Occipital lobe (tissue), 2 donors: Measurements from ENCODE around the gene FGF14. TPM values are rescaled to one million over a fixed set of nuclear protein-coding genes. Genes with fewer than 3 reads are reported as not detected.
A peak's percentile ranks its signal among the peaks of the same experiment; 100 is the strongest.

ENCODE experiments used
- DNase-seq: peaks from one replicate; lab custom pipeline; 2025; lab: John Stamatoyannopoulos, UW
- total RNA-seq: library from RNA; depleted of rRNA; stranded (reverse); fragments of >200 nt; gene quantifications from one replicate; pipeline ENCODE4 v1.2.3, GENCODE V29; 2014

Gene FGF14
- total RNA-seq, 1 donor from 2014 or later: 69.1 TPM

DNA sequence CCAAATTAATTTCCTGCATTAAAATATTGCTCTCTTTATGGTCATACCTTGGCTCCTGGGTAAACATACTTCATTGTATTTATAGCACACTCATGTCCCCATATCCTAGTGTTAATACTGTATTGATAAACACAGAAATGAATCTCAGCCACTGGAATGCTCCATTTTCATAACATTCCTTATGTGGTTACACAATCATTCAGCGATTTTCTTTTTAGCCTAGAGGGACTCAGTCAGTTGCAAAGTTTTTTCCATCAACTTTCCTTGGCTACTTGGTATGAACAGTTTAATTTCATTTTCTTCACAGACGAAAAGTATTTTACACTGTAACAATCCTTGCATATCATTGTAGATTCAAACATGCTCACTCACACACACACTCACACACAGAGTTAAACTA, 471.5 kb downstream of the FGF14 start:
- no peak for DNase-seq

DNA sequence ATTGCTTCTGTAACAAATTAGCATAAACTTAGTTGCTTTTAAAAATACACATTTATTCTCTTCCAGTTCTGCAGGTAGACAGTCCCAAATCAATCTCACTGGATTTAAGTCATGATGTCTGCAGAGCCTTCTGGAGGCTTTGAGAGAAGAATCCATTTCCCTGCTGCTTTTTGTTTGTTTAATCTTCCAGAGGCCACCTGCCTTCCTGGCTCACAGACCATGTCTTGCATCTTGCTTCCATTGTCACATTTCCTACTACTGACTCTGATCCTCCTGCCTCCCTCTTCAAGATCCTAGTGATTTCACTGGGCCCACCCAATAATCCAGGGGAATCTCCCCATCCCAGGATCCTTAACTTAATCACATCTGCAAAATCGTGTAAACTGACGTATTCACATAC, 476.1 kb downstream of the FGF14 start:
- DNase-seq: no peak

DNA sequence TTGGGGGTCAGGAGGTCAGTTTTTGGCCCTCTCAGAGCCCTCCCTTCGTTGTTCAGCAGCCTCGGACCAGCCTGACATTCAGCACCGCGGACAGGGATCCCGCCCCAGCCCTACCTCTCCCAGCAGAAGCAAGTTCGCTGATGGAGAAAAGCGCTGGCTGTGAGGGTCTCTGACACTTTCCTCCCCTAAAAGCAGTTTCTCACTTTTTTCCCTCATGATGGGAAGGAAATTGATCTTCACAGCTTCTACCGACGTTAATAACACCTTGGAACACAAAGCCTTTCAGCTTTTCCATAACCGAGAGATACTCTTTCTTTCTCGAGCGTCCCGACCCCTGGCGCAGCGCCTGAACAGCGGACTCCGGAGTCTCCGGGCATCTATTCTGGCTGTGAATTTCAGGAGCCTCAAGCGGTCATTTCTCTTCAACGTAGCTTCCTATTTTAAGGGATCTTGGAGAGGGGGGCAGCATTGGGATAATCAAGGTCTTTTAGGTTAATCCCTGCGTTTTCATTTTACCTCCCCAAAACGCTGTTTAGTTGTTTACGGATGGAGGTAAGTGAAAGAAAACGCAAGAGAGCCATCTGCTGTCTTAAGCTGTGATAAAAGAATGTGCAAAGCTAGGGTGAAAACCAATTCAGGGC, 482.2 kb downstream of the FGF14 start:
- DNase-seq: no peak

DNA sequence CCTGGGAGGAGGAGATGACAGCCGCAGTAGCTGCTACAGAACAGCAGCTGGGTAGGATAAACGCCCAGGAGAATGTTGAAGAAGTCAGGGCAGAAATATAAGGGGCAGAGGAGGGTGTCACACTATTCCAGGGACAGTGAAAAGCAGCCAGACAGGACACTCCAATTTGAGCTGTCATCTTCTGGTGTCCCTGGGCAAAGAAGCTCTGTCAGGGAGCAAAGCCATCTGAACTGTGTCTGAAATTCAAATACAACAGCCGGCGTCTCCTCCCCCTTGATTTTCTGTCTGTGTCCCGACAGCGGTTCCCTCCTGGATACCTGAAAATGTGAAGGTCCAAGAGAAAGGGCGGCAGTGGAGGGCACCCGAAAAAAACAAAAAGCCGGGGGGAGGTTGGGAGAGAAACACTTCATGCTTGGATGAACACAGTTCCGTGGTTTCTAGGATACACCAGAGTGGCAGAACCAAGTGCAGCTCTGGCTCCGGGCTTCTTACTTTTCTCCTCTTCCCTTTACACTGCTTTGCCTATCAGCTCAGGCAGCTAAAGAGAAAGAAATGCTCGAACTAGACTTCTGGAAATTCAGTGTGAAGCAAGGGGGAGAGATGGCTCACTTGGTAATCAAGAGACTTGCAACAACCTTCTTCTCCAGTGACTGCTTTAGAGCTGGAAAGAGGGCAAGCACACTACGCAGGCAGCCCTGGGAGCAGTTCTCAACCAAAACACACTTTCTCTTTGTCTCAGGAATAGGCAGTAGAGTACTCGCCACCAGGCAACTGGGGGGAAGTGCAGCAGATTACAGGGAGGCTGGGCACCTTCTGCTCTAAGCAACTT, 483.8 kb downstream of the FGF14 start:
- DNase-seq: peak; percentile 24

DNA sequence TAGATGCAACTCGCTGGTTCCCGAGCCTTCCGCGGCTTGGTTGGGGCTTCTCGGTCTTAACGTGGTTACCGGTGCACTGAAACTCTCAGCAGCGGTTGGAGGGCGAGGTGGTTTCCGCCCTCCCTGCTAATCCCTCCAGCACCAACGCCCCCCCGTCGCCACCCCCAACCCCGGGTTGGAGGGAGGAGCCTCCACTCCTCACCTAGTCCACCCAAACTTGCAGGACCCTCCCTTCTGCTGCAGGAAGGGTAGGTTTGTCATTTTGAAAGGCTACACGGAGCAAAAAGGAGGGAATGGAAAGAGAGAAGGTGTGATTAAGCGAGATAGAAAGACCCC, 484.4 kb downstream of the FGF14 start:
- DNase-seq: no peak

DNA sequence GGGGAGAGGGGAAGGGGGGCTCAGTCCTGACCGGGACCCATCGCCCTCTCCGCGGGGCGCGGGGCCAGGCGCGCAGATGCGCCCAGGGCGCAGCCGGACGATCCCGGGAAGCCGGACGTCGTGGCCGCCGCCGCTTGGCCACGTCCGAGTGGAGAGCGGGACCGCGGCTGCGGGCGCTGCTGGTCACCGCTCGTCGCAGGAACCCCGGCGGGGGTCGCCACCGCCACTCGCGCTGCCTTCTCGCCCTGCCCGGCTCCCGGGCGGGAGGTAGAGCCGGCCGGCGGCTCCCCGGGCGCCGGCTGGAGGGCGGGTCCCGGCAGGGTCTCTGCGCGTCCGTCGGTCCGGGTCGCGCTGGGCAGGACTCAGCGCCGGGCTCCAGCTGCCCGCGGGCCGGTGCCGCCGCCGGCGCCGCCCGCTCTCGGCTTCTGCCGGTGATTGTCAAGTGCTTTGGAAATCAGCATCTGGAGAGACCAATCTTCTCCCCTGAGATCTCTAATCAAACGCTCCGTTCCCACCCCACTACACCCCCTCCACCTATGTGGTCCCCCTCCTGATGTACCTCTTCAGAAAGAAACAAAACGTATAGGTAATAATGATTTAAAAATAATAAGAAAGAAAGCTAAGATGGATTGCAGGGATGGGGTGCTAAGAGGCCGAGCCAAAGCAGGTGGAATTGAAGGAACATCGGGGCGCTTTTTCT, 484.9 kb downstream of the FGF14 start:
- DNase-seq: no peak

DNA sequence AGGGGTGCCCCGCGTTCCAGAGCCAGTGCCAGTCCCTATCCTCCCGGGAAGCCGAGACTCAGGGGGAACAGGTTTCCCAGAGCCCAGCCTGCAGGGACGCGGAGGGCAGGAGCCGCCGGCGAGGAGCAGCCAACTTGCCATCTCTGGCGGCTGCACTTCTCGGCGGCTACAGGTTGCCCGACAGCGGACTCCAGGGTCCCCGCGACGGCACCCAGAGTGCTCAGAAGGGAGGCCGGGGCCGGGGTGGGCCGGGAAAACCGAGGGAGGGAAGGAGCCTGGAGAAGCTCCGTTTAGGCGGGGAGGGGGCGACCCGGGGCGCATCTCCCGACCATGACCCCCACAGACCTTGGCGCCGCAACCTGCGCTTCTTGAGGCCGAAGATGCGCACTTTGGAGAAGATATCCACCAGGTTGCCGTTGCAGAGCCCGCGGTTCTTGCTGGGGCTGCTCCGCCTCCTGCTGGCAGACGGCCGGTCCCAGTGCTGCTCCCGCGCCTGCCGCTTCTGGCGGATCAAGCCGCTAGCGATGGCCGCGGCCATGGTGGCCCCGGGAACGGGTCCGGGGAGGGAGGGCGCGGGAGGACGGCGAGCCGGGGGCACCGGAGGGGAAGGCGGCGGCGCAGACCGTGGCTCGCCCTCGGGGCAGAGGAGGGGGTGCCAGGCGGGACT, 485.6 kb downstream of the FGF14 start:
- DNase-seq: no peak

DNA sequence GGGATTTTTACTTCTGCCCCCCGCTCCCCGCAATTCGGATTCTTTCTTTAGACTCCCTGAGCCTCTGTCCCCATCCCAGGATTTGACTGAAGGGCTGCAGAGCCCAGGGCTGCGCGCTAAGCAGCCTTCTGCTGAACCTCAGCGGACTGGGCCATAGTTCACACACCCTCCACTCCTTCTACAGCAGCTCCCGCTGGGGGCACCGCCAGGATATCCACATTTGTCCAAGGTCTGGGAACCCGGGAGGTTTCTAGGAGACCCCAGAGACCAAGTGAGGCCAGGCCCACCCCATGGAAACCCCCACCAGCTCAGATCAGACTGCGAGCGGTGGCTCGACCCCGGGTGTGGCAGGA, 486.1 kb downstream of the FGF14 start:
- no peak for DNase-seq

DNA sequence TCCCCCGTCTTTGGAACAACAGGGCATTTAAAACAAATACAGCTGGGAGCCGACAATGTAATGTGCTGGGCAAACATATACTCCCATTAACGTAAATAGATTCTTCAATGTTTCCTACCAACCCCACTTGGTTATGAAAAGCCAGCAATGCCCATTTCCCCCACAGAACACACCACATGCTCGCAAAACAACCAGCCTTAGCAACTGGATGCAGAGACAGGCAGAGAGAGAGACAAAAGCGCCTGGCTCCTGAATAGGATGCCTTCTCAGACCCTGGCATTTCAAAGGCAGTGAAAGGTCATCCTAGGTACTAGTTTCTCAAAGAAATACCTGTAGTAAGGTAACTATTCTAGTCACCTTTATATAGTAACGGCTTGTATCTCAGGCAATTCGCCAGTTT, 486.5 kb downstream of the FGF14 start:
- DNase-seq: no peak

DNA sequence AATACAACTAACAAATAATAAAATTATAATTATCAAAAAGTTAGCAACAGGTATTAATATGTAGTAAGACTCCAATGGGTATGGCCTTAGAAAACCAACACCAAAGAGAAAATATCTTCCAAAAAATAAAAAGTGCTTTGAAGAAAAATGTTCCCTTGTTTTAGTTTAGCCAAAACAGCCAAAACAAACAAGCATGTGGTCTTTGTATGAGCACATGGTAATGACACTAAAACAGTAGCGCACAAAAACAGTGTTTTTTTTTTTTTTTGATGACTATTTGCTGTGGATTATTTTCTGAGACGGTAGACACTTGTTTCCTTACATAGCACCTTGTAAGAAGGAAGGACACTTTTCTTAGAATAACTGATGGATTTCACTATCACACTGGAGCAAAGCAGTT, 490.1 kb downstream of the FGF14 start:
- DNase-seq: no peak

DNA sequence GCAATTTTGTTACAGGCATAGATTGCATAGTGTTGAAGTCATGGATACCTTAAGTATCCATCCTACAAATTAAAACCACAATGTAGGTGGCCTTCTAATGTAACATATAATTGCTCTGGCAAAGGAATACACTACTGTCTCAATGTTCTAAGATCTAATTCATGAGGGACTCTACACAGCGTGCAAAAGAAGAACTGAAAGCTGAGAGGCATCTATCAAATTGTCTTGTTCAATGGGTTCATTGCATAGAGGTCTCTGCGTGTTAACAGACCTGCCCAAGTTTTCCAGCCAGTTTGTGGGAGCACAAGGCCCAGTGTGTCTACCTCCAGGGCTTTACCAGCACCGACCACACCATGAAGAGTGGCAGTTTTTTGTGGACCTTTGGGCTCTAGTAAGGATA, 498.0 kb downstream of the FGF14 start:
- no peak for DNase-seq

DNA sequence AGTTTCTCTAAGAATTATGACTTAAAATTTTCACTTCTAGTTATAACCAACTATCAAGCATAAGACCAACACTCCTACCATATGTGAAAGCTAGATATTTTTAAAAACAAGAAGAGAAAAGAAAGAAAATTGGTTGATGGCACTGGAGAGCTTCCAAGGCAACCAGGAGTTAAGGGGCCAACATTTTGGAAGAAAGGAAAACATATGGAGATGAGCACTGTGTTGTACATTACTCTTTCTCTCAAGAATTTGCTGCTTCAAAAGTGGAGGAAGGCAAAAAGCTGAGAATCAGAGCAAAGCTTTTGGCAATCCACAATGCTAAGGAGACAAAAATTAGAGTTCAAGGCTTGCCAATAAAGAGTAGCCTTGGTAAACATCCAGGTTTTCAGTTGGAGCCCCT, 503.2 kb downstream of the FGF14 start:
- no peak for DNase-seq

DNA sequence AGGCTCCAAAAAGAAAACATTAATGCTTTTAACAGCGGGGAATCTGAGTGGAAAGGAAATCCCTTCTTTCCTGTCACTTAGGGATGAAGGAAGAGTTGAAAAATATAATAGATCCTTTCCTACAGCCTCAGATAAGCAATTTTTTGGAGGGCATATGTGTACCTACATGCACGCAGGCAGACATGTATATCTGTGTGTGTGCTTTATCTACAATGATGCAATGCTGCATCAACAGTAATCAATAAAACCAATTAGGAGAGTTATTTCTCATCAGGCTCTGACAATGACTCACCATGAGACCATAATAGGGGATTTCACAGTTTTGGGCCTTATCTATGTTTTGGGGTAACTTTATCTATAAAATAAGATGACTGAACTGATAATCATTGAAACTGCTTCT, 505.3 kb downstream of the FGF14 start:
- no peak for DNase-seq

DNA sequence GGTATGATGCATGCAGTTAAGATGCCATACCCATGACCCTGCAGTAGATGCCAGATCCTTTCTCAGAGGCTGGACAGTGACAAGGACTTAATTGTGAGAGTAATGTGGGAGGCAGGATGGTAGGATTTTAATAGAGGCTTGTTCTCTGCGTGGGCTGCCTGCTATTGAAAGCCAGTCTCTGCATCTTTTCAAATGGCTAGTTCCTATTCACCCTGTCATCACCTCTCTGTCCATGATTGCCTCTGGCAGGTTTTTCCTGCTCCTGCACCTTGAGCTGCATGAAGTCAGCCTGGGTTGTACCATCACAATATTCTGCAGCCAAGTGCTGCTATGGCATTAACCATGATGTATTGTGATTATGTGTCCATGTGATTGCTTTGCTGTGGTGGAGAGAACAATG, 508.8 kb downstream of the FGF14 start:
- DNase-seq: no peak

DNA sequence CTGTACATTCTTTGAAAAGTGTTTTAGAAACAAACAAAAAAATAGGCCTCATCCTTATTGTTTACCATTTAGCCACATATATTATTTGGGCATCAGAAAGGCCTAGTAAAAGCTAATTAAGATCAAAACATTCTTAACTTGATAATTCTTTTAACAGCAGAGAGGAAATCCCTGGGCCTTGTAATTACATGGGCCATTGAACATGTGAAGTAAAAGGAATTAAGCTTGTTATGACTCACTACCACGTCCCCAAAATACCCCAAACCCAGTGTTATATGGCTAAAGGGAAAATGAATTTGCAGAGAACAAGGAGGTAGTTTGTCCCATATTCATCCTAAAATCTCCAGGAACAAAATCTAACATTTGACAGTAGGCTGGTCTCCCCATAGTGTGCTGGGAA, 509.6 kb downstream of the FGF14 start:
- no peak for DNase-seq

DNA sequence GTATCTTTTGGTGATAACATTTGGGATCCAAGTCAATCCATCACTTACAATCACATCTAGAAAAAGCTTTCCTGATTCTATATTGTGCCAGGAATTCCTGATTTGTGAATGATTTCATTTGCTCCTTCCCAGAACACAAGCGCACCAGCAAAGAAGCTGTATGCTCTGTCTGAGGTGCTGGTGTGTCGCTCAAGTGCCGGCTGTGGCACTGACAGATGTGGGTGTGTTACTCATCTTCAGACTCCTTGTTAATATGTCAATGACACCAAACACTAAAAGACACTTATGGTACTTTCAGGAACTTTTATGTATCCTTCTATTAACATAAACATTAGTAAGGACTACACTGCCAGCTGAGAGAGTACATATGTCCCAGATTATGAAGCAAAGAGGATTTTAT, 520.3 kb downstream of the FGF14 start:
- no peak for DNase-seq

DNA sequence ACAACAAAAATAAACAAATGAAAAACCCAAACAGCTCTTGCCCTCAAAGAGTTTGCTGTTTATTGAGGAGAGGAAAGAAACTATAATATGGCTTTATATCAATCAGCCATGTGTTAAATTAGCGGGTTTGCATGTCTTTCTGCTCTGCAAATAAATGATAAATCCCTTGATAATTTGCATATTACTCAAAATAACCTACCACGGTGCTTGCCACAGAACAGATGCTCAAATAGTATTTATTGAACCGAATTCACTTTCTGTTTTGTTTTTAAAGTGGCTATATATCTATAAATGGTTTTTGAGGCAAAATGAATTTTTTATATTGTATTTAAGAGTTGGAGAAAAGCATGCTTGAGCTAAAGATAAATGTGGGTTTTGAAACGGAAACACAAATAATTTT, 521.3 kb downstream of the FGF14 start:
- no peak for DNase-seq

DNA sequence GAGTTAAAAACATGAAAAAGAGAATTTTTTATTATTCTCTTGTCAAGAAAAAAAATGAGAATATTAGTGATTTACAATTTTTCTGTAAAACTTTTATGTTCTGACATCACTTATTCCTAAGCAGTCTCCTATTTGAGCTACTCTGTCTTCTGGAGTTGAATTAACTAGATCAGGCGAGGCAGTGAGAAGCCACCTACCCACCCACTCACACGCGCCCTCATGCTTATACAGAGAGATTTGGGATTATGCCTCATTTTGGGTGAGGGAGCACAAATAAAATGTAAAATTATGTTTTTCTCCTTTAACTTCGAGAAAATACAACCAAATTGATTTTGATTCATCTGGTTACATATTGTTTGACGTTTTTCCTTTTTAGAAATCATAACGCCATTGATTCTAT, 524.9 kb downstream of the FGF14 start:
- no peak for DNase-seq

DNA sequence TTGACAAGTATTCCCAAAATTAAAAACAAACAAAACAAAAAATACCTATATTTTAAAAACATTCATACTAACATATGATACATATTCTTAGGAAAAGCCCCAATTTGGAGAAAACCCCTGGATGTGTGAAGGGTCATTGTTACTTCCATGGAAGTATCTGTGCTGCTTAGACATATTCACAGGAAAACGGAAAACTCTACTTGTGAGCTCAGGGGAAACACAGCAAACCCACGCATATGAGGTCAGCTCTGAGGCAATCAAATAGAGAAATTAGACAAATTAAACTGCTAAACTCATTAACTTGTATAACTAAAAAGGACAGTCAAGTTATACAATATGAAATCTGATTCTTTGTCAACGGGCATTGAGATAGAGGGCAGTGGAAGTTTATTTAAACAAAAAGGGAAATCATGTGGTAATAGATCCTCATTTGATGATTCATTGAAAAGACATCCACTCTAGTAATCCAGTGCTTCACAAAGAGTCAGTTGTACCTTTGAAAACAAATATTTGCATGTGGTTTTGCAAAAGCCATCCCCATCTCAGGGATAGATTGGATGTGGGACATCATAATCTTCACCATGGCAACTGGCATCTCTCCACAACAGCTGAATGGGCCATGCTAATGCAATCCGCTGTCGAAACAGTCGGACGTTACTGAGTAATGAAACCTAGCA, 526.0 kb downstream of the FGF14 start:
- no peak for DNase-seq

DNA sequence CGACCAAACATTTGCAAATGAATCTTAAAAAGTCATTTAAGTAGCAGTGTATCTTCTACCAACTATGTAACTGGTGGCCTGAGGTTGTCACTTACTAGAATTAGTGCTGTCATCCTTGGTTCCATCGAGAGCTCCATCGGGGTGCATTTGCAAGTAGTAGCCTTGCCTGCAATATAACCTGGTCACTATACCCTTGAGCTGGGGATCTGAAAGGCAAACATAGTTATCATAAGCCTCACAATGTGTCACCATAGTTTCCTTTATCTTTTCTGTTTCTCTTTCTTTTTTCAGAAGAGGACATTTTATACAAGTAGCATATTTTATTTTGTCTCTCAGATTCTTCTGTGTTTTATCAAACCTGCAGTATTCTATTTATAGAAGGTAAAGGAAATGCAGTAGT, 526.8 kb downstream of the FGF14 start:
- no peak for DNase-seq

DNA sequence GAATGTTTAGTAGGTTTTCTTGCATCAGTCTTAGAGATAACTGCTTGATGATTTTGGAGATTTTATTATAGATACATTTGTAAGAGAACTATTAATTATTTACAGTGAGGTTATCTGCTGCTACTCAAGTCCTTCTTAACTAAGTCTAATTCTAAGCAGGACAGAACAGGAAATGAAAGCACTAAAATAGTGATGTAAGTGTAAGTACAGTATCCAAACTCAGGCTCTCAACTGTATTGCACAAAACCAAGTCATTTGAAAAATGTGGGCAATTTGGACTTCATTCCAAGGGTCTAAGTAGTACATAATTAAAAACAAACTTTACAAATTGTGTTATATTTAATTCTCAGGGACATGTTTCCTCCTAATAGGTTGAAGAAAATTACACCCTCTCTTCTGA, 532.3 kb downstream of the FGF14 start:
- no peak for DNase-seq
